ENCODE results near the gene C2orf80.
"Not testable (repeated sequence)": the region's sequence is repeated elsewhere in the genome, so short reads cannot be mapped to it uniquely, and the experiment has no call there.

The C2orf80 gene

DNA sequence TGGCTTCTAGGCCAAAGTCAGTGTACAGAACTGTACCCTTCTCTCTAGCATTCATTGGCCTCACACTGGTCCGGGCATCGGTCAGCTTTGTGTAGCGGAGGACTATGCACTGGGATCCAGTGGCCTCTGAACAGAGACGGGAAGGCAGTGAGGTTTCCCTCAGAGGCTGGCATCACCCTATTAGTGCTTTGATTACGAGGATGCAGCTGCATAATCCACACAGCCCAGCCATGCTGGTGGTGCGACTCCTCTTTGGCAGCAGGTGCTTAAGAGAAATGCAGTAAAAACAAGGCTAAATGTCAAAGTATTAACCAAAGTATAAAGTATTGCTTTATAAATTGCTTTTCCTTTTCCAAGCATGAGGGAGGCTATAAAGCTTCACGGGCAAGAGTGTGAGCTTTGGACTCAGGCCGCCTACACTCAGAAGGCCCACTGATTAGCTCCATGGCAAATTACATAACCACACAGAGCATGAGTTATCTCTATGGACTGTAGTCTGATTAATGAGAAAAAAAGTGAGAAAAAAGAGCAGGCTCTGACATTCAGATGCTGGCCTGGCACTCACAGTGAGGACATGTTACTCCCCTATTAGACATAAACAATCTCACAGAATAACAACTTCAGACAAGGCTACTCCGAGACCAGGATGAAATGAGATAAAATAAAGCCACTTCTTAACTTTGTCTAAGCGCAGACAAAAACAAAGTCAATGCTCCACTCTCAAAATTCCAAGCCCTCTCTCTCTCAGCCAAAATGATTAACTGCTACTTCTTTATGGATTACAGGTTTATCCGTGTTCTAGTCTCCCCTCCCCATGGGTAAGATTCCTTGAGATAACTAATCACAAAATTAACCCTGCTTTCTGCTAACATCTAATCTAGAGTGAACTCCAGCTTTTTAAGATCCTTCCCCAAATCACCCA lies 53.8 kb downstream of the C2orf80 start:
- DNase-seq (ENCODE audit: low read depth in 2 of 2): no peak

DNA sequence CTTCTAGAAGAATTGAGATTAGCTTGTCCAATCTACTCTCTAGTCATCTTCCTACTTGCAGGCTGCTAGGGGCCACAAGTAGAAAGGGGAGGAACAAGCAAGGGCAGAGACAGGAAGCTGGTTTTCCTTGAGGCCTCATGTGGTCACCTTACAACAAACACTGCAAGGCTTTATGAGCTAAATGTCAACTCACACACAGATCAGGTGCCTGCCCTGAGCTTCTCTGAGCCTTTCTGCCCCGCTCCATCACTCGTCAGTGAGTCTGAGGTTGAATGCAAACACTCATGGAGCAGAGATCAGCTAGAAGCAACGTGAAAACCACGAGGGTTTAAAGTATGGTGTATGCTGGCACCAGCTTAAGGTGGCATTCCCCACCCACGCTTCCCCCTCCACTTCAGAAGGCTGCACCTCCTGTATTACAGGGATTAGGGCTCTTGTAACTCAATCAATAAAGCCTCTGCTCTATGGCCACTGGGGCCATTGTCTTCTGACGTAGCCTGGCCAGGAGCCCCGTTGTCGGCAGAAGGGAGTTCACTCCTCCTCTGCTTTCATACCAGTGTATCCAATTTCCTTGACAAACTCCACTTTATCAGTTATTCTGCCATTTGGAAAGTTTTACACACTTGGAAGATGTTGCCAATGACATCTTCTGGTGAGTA lies 54.8 kb downstream of the C2orf80 start:
- no peak for DNase-seq (ENCODE audit: low read depth in 2 of 2)

DNA sequence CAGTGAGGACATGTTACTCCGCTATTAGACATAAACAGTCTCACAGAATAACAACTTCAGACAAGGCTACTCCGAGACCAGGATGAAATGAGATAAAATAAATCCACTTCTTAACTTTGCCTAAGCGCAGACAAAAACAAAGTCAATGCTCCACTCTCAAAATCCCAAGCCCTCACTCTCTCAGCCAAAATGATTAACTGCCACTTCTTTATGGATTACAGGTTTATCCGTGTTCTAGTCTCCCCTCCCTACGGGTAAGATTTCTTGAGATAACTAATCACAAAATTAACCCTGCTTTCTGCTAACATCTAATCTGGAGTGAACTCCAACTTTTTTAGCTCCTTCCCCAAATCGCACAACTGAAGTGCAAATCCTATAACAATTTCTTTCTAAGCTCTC lies 59.1 kb downstream of the C2orf80 start:
- DNase-seq (ENCODE audit: low read depth in 2 of 2): no peak

DNA sequence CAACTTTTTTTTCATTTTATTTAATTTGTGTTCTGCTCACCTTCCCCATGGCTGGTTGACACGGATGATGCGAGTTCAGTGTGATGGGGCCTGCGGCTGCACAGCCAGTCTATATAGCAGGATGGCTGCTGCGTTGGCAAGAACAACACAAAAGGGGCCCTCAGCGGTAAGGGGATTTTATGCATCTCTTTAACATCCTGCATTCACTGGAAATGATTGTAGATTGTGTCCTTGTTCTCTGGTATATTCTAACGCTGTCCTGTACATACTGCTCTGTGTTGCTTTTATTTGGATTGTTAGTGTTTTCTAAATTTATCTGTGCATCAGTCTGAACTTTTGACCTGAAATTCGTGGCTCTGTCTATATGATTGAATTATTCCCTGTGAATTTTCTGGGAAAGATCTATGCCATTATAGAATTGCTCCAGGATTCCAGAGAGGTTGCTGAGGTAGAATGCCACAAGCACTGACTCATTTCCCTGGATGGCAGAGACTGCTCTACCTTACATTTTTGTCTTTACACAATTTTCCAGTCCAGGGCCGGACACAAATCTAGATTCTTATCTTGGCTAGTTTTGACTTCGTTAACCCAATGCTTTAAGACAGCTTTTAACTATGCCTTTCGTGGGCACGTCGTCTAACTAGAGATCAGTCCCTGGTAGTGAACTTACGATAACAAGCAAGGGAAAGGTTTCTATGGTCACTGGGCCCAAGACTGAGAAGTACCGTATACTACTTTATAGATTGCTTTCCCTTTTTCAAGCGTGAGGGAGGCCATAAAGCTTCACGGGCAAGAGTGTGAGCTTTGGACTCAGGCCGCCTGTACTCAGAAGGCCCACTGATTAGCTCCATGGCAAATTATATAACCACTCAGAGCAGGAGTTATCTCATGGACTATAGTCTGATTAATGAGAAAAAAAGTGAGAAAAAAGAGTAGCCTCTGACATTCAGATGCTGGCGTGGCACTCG lies 59.8 kb downstream of the C2orf80 start, which contains the start of gene CRYGC:
CRYGC (minus strand) TSS at position 85 of the 968 bp plus-strand sequence; CDS start at position 49, 36 bp downstream.
- no peak for DNase-seq (ENCODE audit: low read depth in 2 of 2)

DNA sequence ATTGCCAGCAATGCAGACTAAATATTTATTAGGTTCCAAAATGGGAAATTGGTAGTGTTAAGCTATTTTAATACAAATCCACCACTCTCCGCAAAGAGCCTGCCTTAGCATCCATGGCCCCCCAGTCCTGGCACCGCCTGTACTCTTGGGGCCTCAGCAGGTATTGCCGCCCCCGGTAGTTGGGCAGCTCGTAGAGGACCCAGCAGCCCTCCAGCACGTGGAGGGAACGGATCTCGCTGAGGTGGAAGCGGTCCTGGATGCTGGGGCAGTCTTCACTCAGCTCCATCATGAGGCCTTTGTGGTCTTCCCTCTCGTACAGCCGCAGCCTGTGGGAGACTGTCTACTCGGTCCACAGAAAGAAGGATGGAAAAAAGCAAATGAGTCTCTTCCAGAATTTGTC lies 61.7 kb downstream of the C2orf80 start:
- DNase-seq (ENCODE audit: low read depth in 2 of 2): no peak

DNA sequence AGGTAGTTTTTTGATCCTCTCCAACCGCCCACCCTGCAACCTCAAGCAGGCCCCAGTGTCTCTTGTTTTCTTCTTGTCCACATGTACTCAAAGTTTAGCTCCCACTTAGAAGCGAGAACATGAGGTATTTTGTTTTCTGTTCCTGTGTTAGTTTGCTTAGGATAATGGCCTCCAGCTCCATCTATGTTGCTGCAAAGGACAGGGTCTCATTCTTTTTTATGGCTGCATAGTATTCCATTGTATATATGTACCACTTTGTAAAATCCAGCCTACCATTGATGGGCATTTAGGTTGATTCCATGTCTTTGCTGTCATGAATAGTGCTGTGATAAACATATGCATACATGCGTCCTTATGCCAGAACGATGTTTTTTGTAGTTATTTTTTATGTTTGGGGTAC lies 62.7 kb downstream of the C2orf80 start:
- no peak for DNase-seq (ENCODE audit: low read depth in 2 of 2)

DNA sequence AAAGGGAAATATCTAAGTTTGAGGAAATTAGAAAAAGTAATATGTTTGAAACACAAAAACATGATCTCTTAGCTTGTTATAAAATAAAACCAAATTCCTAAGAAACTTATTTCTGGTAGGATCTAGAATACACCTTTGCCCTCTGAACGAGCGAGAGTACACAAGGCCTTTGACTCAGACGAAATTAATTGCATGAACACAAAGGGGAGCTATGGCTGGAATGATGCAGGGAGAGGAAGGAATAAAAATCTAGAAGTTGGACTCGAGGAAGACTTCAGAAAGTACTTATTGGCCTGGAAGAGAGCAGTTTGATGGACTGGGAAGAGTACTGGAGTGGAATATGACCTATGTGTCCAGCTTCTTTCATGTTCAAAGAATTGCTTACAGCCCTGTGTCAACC lies 64.6 kb downstream of the C2orf80 start:
- DNase-seq (ENCODE audit: low read depth in 2 of 2): no peak

DNA sequence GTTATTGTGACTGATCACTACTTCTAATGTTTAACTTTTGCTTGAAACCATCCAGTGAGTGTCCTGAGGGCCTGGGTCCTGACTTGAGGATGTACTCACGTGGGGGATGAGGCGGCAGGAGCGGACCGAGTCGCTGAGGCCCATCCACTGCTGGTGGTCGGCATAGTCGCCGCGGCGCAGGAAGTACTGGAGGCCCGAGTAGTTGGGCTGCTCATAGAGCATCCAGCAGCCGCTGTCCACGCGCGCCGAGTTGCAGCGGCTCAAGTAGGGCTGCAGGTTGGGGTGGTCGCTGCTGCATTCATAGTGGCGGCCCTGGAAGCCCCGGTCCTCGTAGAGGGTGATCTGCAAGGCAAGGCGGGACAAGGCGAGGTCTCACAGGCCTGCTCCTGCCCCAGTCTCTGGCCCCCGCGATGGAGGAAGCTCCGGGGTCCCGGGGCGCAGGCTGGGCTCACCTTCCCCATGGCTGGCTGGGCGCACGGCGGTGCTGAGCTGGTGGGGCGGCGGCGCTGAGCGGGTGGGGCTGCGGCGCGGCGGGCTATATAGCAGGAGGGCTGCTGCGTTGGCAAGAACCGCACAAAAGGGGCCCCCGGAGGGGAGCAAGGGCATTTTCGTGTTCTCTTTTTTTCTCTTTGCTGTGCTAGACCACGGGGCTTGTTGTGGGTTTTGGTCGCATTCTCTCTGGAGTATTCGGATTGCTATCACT lies 65.7 kb downstream of the C2orf80 start, which contains the start of gene CRYGD:
CRYGD (minus strand) TSS at position 512 of the 703 bp plus-strand sequence; CDS start at position 461, 51 bp downstream.
- DNase-seq (ENCODE audit: low read depth in 2 of 2): not testable (repeated sequence)

DNA sequence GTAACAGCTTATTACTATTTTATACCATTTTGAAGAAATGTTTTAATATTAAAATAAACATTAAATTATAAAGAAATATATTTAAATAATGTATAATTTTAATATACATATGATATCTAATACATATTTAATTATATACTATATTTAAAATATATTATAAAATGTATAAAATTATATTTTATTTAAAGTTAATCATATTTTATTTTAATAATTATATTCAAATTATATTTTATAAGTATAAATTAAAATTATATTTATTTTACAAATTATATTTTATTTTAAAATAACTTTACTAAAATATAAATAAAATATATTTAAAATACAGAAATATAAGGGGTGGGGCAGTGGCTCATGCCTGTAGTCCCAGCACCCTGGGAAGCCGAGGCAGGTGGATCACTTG lies 67.6 kb downstream of the C2orf80 start:
- DNase-seq (ENCODE audit: low read depth in 2 of 2): no peak

DNA sequence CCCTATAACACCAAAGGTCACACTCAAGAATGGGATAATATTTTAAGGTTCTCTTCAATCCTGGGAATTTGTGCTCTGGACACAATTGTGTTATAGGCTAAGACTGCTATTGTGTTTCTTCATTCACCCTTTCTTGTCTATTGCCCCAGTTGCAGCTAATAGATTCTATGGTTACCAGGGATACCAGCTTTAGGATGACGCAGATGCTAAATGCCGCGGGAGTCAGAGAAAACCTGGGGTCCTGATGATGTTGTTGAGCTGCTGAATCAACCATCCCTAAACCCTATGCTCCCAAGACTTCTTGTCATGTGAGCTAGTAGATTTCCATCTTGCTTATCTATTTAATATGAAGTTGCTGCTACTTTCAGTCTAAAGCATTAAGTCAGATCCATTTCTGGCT lies 70.9 kb downstream of the C2orf80 start:
- no peak for DNase-seq (ENCODE audit: low read depth in 2 of 2)

DNA sequence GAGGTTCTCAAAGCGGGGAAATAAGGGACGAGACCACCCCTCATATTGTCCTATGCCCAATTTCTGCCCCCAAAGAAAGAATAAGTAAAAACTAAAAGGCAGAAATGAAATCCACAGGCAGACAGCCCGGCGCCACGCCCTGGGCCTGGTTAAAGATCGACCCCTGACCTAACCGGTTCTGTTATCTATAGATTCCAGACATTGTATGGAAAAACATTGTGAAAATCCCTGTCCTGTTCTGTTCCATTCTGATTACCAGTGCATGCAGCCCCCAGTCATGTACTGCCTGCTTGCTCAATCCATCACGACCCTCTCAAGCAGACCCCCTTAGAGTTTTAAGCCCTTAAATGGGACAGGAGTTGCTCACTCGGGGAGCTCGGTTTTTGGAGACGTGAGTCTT lies 72.4 kb downstream of the C2orf80 start:
- not testable (repeated sequence) for DNase-seq (ENCODE audit: low read depth in 2 of 2)
